ENCODE measurements around the gene MELTF. TPM values are rescaled to one million over a fixed set of nuclear protein-coding genes. Genes with fewer than 3 reads are reported as not detected.

MELTF gene
- total RNA-seq, 2 experiments from 2014 or later, result 9.6 to 14.6 TPM

GRCh38 chr3:196970547-196971093 is 59.0 kb downstream of the MELTF start:
- Histone ChIP-seq H3K4me2 (ENCODE audit: low read length) (no peak overlapping the region), H3K79me2 (ENCODE audit: insufficient read depth, low read depth, low read length) (no peaks in the 10 kb centered on the region), H3K4me3 (ENCODE audit: low read depth, low read length, poor library complexity, severe bottlenecking) (no peak overlapping the region), H2AFZ (ENCODE audit: low read length) (no peak overlapping the region), H3K36me3 (ENCODE audit: insufficient read depth, low read length) (no peaks in the 10 kb centered on the region), H3K9me3 (ENCODE audit: low read length) (no peaks in the 10 kb centered on the region), H3K4me1 (ENCODE audit: insufficient read depth, low read length, poor library complexity, severe bottlenecking) (peaks cover 8% of the 10 kb centered on the region), H3K27ac (ENCODE audit: low read depth, low read length, poor library complexity, severe bottlenecking) (no peak overlapping the region), H3K9me2 (ENCODE audit: insufficient read depth, low read length) (no peaks in the 10 kb centered on the region), H4K20me1 (ENCODE audit: insufficient read depth, low read length) (no peaks in the 10 kb centered on the region)
- no peak for DNase-seq (ENCODE audit: low spot score)
- TF ChIP-seq EZH2phosphoT487 (IDR thresholded peaks at IDR 0.05; ENCODE audit: borderline replicate concordance, low read depth, low read length) (no peak), CTCF (conservative IDR thresholded peaks at IDR 0.05; ENCODE audit: low read length) (no peak)
- ChIA-PET CTCF (ENCODE audit: unreplicated experiment) (no interaction called here), POLR2A (interaction anchor here (0.6 kb wide), 2 partner anchors 53 to 702 kb away, joined by 3 read pairs; no protein-coding TSS in a partner anchor)
- intact Hi-C loops (cut with micrococcal nuclease; ENCODE audit: unreplicated experiment), result loop anchor here (1.0 kb wide), 1 partner anchor 132 kb away; no protein-coding TSS in a partner anchor
- BruUV-seq (replicated peaks), result no TSS peak

GRCh38 chr3:196969660-196970546 is 59.7 kb downstream of the MELTF start:
- TF ChIP-seq EZH2phosphoT487 (IDR thresholded peaks at IDR 0.05; ENCODE audit: borderline replicate concordance, low read depth, low read length) (no peak), CTCF (conservative IDR thresholded peaks at IDR 0.05; ENCODE audit: low read length) (peak; percentile 77)
- CTCF ChIA-PET (ENCODE audit: unreplicated experiment), result interaction anchor here (0.6 kb wide), 1 partner anchor 98 kb away, joined by 3 read pairs; no protein-coding TSS in a partner anchor
- peak; percentile 73 for DNase-seq (ENCODE audit: low spot score)

More at GRCh38 chr3:196969660-196970546, 59.7 kb downstream of the MELTF start:
- Histone ChIP-seq H3K36me3 (ENCODE audit: insufficient read depth, low read length) (no peaks in the 10 kb centered on the region), H3K4me2 (ENCODE audit: low read length) (peak overlapping the region; percentile 100), H2AFZ (ENCODE audit: low read length) (peak overlapping the region; percentile 83), H3K79me2 (ENCODE audit: insufficient read depth, low read depth, low read length) (no peaks in the 10 kb centered on the region), H3K4me3 (ENCODE audit: low read depth, low read length, poor library complexity, severe bottlenecking) (peak overlapping the region; percentile 72), H3K9me3 (ENCODE audit: low read length) (no peaks in the 10 kb centered on the region), H3K27ac (ENCODE audit: low read depth, low read length, poor library complexity, severe bottlenecking) (no peak overlapping the region), H4K20me1 (ENCODE audit: insufficient read depth, low read length) (no peaks in the 10 kb centered on the region), H3K9me2 (ENCODE audit: insufficient read depth, low read length) (no peaks in the 10 kb centered on the region), H3K4me1 (ENCODE audit: insufficient read depth, low read length, poor library complexity, severe bottlenecking) (peaks cover 8% of the 10 kb centered on the region)
- no TSS peak for BruUV-seq (replicated peaks)
- intact Hi-C loops (cut with micrococcal nuclease; ENCODE audit: unreplicated experiment), result loop anchor here (1.0 to 10.0 kb wide), 3 partner anchors 132 to 361 kb away; partner anchors contain the start of genes CEP19 and PIGX
- POLR2A ChIA-PET, result interaction anchor here (0.6 kb wide), 2 partner anchors 52 to 701 kb away, joined by 3 read pairs; no protein-coding TSS in a partner anchor

All from OCI-LY7 (cell line).